HepG2 (cell line): ENCODE measurements around the gene KCNT1. TPM values are rescaled to one million over a fixed set of nuclear protein-coding genes. Genes with fewer than 3 reads are reported as not detected.

Source experiments
- ATAC-seq: fragments of 200-7000 bp; cut with Tn5 transposase; 3 replicates; pipeline ENCODE4 v1.9.1; 2020; ENCODE audit warnings: mild to moderate bottlenecking, moderate library complexity
- BruUV-seq: library from RNA; stranded (reverse); fragments of 400-500 nt; replicated peaks from 2 replicates; lab custom pipeline; 2021; lab: Mats Ljungman, UMichigan
- CTCF ChIA-PET: fragments of 300-600 bp; formaldehyde crosslinking; extraction: SDS; loops from one replicate; lab custom pipeline; 2021; ENCODE audit warnings: low total read pairs, inconsistent platforms, low intra/inter-chr PET ratio; lab: Yijun Ruan, JAX
- POLR2A ChIA-PET: fragments of 350-600 bp; sonication (Branson Sonifier 250); formaldehyde crosslinking; loops from one replicate; lab custom pipeline; 2020; ENCODE audit warnings: antibody characterized with exemption, inconsistent platforms; lab: Yijun Ruan, JAX
- DNase-seq: peaks from one replicate; pipeline ENCODE4 v3.0.0-alpha.2; 2015; ENCODE audit warnings: low spot score
- FAIRE-seq: peaks from 3 replicates; lab custom pipeline; 2011; peaks lifted over from hg19 to GRCh38; lab: Jason Lieb, UNC
- H2AFZ ChIP-seq: one replicate; pipeline ENCODE4 v1.6.1; 2011; ENCODE audit warnings: low read length, inconsistent platforms
- H3K27ac ChIP-seq: fragments of 300-600 bp; 3 replicates; pipeline ENCODE4 v1.8.0; 2011; ENCODE audit warnings: mixed run types, mild to moderate bottlenecking, mixed read lengths, low read length, inconsistent platforms; ENCODE audit not compliant: insufficient read depth; ENCODE audit errors: extremely low read length
- H3K27me3 ChIP-seq, 2 experiments: fragments of 200-600 bp in 1 of 2; 2 replicates in 1 of 2; 3 replicates in 1 of 2; pipeline versions ENCODE4 v1.6.0 to v1.8.0; 2011; ENCODE audit warnings: low read length in 2 of 2, mild to moderate bottlenecking in 2 of 2, moderate library complexity in 2 of 2, inconsistent platforms in 1 of 2; ENCODE audit not compliant: insufficient read depth in 2 of 2, control insufficient read depth in 1 of 2
- H3K36me3 ChIP-seq, 2 experiments: fragments of 200-600 bp in 1 of 2; replicated peaks in 1 of 2; 2 replicates in 1 of 2; 3 replicates in 1 of 2; pipeline versions ENCODE4 v1.5.1 to v1.8.0; 2011; ENCODE audit warnings: low read length in 2 of 2, inconsistent platforms in 1 of 2; ENCODE audit not compliant: insufficient read depth in 2 of 2, control insufficient read depth in 1 of 2
- H3K4me1 ChIP-seq: 2 replicates; pipeline ENCODE4 v1.5.1; 2012; ENCODE audit warnings: low read length, inconsistent platforms; ENCODE audit not compliant: insufficient read depth
- H3K4me2 ChIP-seq: 2 replicates; pipeline ENCODE4 v1.6.0; 2011; ENCODE audit warnings: low read depth, low read length, inconsistent platforms
- H3K4me3 ChIP-seq, 3 experiments: fragments of 200-600 bp in 1 of 3; sonication (generic), shearing (Covaris generic) in 1 of 3; replicated peaks in 1 of 3; 2 replicates each; pipeline ENCODE4 v1.5.1; 2011 to 2016; ENCODE audit warnings: low read length in 3 of 3, inconsistent platforms in 2 of 3, low read depth in 2 of 3, mild to moderate bottlenecking in 2 of 3, control low read depth in 1 of 3, mixed read lengths in 1 of 3; ENCODE audit not compliant: insufficient read depth in 1 of 3
- H3K79me2 ChIP-seq: one replicate; pipeline ENCODE4 v1.6.1; 2011; ENCODE audit warnings: low read length, inconsistent platforms; ENCODE audit not compliant: insufficient read depth
- H3K9ac ChIP-seq: 2 replicates; pipeline ENCODE4 v1.6.0; 2011; ENCODE audit warnings: mild to moderate bottlenecking, low read depth, low read length, inconsistent platforms; ENCODE audit not compliant: insufficient read depth
- H3K9me3 ChIP-seq: 2 replicates; pipeline ENCODE4 v1.5.1; 2012; ENCODE audit warnings: mild to moderate bottlenecking, low read length
- H4K20me1 ChIP-seq: 2 replicates; pipeline ENCODE4 v1.6.0; 2011; ENCODE audit warnings: inconsistent platforms, mild to moderate bottlenecking, low read length, moderate library complexity; ENCODE audit not compliant: insufficient read depth
- MTA1 ChIP-seq: sonication (generic); formaldehyde crosslinking; IDR thresholded peaks from 2 replicates; pipeline ENCODE4 v1.4.0; 2020; ENCODE audit warnings: missing genetic modification reagents, mild to moderate bottlenecking, borderline replicate concordance
- RERE ChIP-seq: IDR thresholded peaks from 2 replicates; pipeline ENCODE4 v1.6.1; 2016; ENCODE audit warnings: low read depth, missing genetic modification reagents, missing compliant biosample characterization
- USF2 ChIP-seq, 2 experiments: sonication (generic) in 1 of 2; formaldehyde crosslinking in 1 of 2; IDR thresholded peaks; 2 replicates each; pipeline versions ENCODE4 v1.5.1 to v1.6.1; 2011 to 2020; ENCODE audit warnings: borderline replicate concordance in 1 of 2, low read depth in 1 of 2, low read length in 1 of 2, mild to moderate bottlenecking in 1 of 2, missing genetic modification reagents in 1 of 2, moderate library complexity in 1 of 2
- WGBS: methylation state at CpG from one replicate; pipeline ENCODE4 v1.1.6; 2017; ENCODE audit warnings: low lambda C conversion rate; 5-methylcytosine and 5-hydroxymethylcytosine counted together
- in situ Hi-C: cut with HindIII; loops from 2 replicates; pipeline ENCODE4 v1.10.0; 2017; ENCODE audit warnings: low pct_unique_long_range_greater_than_20kb; ENCODE audit not compliant: extremely low pct_ligation_motif_present
- intact Hi-C: fragments of 100-400 bp; cut with micrococcal nuclease; formaldehyde crosslinking; loops from one replicate; pipeline ENCODE4 v1.10.0; 2022; ENCODE audit not compliant: unreplicated experiment
- polyA plus RNA-seq, 8 experiments: library from polyadenylated mRNA; depleted of rRNA in 3 of 8; stranded (reverse) in 7 of 8; unstranded in 1 of 8; fragments of >200 nt; fragmentation: Illumina TruSeq in 4 of 8; extraction: Trizol in 4 of 8; gene quantifications; 2 replicates each; pipeline versions ENCODE4 v1.2.1 to v1.2.3, GENCODE V29; 2011 to 2016; ENCODE audit warnings: low read depth in 4 of 8, missing spikeins in 1 of 8, mixed read lengths in 1 of 8; ENCODE audit not compliant: insufficient read depth in 1 of 8
- total RNA-seq, 5 experiments: library from RNA; depleted of rRNA; stranded (reverse); fragments of >200 nt; fragmentation: Illumina TruSeq; extraction: Trizol; gene quantifications; 2 replicates each; pipeline ENCODE4 v1.2.3, GENCODE V29; 2016; ENCODE audit warnings: low read depth in 1 of 5
- TF ChIP-seq, protein P1 (sequence below): fragments of 450-650 bp; IDR thresholded peaks from 2 replicates; pipeline ENCODE4 v1.6.1; 2016
- TF ChIP-seq, protein P2 (sequence below): sonication (generic); formaldehyde crosslinking; conservative IDR thresholded peaks from 2 replicates; pipeline ENCODE4 v1.4.0; 2020; ENCODE audit warnings: missing genetic modification reagents

The KCNT1 gene
- total and polyA plus RNA-seq, 2 of the 13 experiments (the other 11 are each of a cell fraction or from before 2014, with no cell fraction given): not detected

- CTCF ChIA-PET: no interaction called here
- in situ Hi-C loops: no loop called here
- no TSS peak for BruUV-seq
- 34% methylated on average over 4 of the region's 4 CpGs for WGBS
- no peak for ATAC-seq
- Histone ChIP-seq H3K4me2 (no peak overlapping the region), H3K4me3 (no peak overlapping the region), H3K27ac (no peak overlapping the region), H3K27me3 (peaks cover 7 to 72% of the 10 kb centered on the region in 2 experiments; a peak in 4 of 5 replicates), H3K9ac (no peak overlapping the region), H2AFZ (no peak overlapping the region), H3K9me3 (no peaks in the 10 kb centered on the region), H3K36me3 (no peaks in the 10 kb centered on the region), H4K20me1 (no peaks in the 10 kb centered on the region), H3K4me1 (no peaks in the 10 kb centered on the region), H3K79me2 (no peaks in the 10 kb centered on the region)
- POLR2A ChIA-PET: no interaction called here
- DNase-seq: no peak
- TF ChIP-seq, protein P1, sequence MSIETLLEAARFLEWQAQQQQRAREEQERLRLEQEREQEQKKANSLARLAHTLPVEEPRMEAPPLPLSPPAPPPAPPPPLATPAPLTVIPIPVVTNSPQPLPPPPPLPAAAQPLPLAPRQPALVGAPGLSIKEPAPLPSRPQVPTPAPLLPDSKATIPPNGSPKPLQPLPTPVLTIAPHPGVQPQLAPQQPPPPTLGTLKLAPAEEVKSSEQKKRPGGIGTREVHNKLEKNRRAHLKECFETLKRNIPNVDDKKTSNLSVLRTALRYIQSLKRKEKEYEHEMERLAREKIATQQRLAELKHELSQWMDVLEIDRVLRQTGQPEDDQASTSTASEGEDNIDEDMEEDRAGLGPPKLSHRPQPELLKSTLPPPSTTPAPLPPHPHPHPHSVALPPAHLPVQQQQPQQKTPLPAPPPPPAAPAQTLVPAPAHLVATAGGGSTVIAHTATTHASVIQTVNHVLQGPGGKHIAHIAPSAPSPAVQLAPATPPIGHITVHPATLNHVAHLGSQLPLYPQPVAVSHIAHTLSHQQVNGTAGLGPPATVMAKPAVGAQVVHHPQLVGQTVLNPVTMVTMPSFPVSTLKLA: peak; percentile 95
- TF ChIP-seq, protein P2, sequence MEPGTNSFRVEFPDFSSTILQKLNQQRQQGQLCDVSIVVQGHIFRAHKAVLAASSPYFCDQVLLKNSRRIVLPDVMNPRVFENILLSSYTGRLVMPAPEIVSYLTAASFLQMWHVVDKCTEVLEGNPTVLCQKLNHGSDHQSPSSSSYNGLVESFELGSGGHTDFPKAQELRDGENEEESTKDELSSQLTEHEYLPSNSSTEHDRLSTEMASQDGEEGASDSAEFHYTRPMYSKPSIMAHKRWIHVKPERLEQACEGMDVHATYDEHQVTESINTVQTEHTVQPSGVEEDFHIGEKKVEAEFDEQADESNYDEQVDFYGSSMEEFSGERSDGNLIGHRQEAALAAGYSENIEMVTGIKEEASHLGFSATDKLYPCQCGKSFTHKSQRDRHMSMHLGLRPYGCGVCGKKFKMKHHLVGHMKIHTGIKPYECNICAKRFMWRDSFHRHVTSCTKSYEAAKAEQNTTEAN (CRISPR knock-in tag): no peak
- FAIRE-seq: no peak
- intact Hi-C loops: no loop called here
Observed at GRCh38 chr9:135708164-135708563, 6.2 kb downstream of the KCNT1 start.

- H3K79me2 ChIP-seq: no peaks in the 10 kb centered on the region
- H3K4me2 ChIP-seq: no peak overlapping the region
- no peak for FAIRE-seq
- DNase-seq: no peak
- no peaks in the 10 kb centered on the region for H3K4me1 ChIP-seq
- 0% methylated on average over 4 of the region's 12 CpGs for WGBS
- no peaks in the 10 kb centered on the region for H3K36me3 ChIP-seq
- CTCF ChIA-PET: no interaction called here
- H3K27ac ChIP-seq: no peak overlapping the region
- no peak overlapping the region for H3K4me3 ChIP-seq
- peaks cover 10% of the 10 kb centered on the region; the same call in 1 of the 2 replicates for H4K20me1 ChIP-seq
- H3K9me3 ChIP-seq: no peaks in the 10 kb centered on the region
- no TSS peak for BruUV-seq
- no peak overlapping the region for H3K9ac ChIP-seq
- H2AFZ ChIP-seq: no peak overlapping the region
- intact Hi-C loops (no loop called here), in situ Hi-C loops (no loop called here)
- H3K27me3 ChIP-seq: peaks cover 8 to 70% of the 10 kb centered on the region in 2 experiments; a peak in 3 of 5 replicates
- ATAC-seq: no peak
- POLR2A ChIA-PET: no interaction called here
- TF ChIP-seq MTA1 (CRISPR knock-in tag): no peak
- no peak for TF ChIP-seq RERE (CRISPR knock-in tag)
- no peak for TF ChIP-seq USF2 (IDR thresholded peaks at IDR 0.05; ENCODE audit: low read depth, low read length)
- no peak for TF ChIP-seq USF2 (CRISPR knock-in tag; IDR thresholded peaks at IDR 0.05; ENCODE audit: borderline replicate concordance)
Observed at GRCh38 chr9:135711391-135711790, 9.4 kb downstream of the KCNT1 start.
